GM12878 (cell line): Measurements from ENCODE around the gene L1CAM. TPM values are rescaled to one million over a fixed set of nuclear protein-coding genes. Genes with fewer than 3 reads are reported as not detected.

ENCODE experiments used
- ATAC-seq: fragments of 200-7000 bp; cut with Tn5 transposase; 3 replicates; pipeline ENCODE4 v1.9.1; 2020; ENCODE audit warnings: mild to moderate bottlenecking, moderate library complexity
- BruUV-seq: library from RNA; stranded (reverse); fragments of 400-500 nt; replicated peaks from 2 replicates; lab custom pipeline; 2021; lab: Mats Ljungman, UMichigan
- CTCF ChIA-PET: fragments of 300-600 bp; sonication (Branson Sonifier 250); formaldehyde crosslinking; extraction: SDS; loops from one replicate; lab custom pipeline; 2021; ENCODE audit warnings: inconsistent platforms; lab: Yijun Ruan, JAX
- POLR2A ChIA-PET: fragments of 350-600 bp; formaldehyde crosslinking; extraction: SDS; loops from one replicate; lab custom pipeline; 2021; ENCODE audit warnings: inconsistent platforms; lab: Charles Lee
- RAD21 ChIA-PET: fragments of 300-600 bp; sonication (Branson Sonifier 250); formaldehyde crosslinking; loops from one replicate; lab custom pipeline; 2023; ENCODE audit warnings: antibody characterized with exemption; ENCODE audit not compliant: unreplicated experiment; lab: Charles Lee
- SMC1A ChIA-PET: fragments of 300-600 bp; sonication (Branson Sonifier 250); formaldehyde crosslinking; loops from one replicate; lab custom pipeline; 2023; ENCODE audit not compliant: unreplicated experiment, uncharacterized antibody; lab: Charles Lee
- DNase-seq: peaks from one replicate; pipeline ENCODE4 v3.0.0-alpha.2; 2011; ENCODE audit warnings: low read depth, low spot score
- FAIRE-seq: peaks from 3 replicates; lab custom pipeline; 2011; peaks lifted over from hg19 to GRCh38; lab: Jason Lieb, UNC
- H2AFZ ChIP-seq: 2 replicates; pipeline ENCODE4 v1.6.0; 2011; ENCODE audit warnings: low read depth, low read length, control low read depth; ENCODE audit not compliant: control insufficient read depth
- H3K27ac ChIP-seq: 2 replicates; pipeline ENCODE4 v1.5.1; 2011; ENCODE audit warnings: control low read depth; ENCODE audit not compliant: control insufficient read depth, insufficient read depth
- H3K27me3 ChIP-seq, 2 experiments: replicated peaks in 1 of 2; 2 replicates each; pipeline versions ENCODE4 v1.6.0 to v1.6.1; 2011; ENCODE audit warnings: low read length in 1 of 2; ENCODE audit not compliant: control insufficient read depth in 2 of 2, insufficient read depth in 2 of 2
- H3K36me3 ChIP-seq, 2 experiments: 2 replicates each; pipeline ENCODE4 v1.5.1; 2011; ENCODE audit warnings: low read length in 1 of 2; ENCODE audit not compliant: control insufficient read depth in 2 of 2, insufficient read depth in 2 of 2
- H3K4me1 ChIP-seq: 2 replicates; pipeline ENCODE4 v1.6.1; 2011; ENCODE audit warnings: mild to moderate bottlenecking, low read length, moderate library complexity, mixed read lengths; ENCODE audit not compliant: control insufficient read depth, insufficient read depth
- H3K4me2 ChIP-seq: 2 replicates; pipeline ENCODE4 v1.6.0; 2011; ENCODE audit warnings: control low read depth; ENCODE audit not compliant: control insufficient read depth, insufficient read depth
- H3K4me3 ChIP-seq: fragments of 200-600 bp; sonication (generic); 2 replicates; pipeline ENCODE4 v1.5.1; 2016
- H3K79me2 ChIP-seq: 2 replicates; pipeline ENCODE4 v1.6.0; 2011; ENCODE audit warnings: low read length; ENCODE audit not compliant: control insufficient read depth, insufficient read depth
- H3K9ac ChIP-seq: 2 replicates; pipeline ENCODE4 v1.8.0; 2011; ENCODE audit warnings: low read length, control low read depth, mixed read lengths; ENCODE audit not compliant: control insufficient read depth, insufficient read depth
- H3K9me3 ChIP-seq: replicated peaks from 3 replicates; pipeline ENCODE4 v1.5.1; 2011; ENCODE audit warnings: mild to moderate bottlenecking, low read length; ENCODE audit not compliant: control insufficient read depth, insufficient read depth
- H4K20me1 ChIP-seq: 2 replicates; pipeline ENCODE4 v1.6.0; 2011; ENCODE audit not compliant: control insufficient read depth, insufficient read depth
- BACH1 ChIP-seq: fragments of 450-650 bp; IDR thresholded peaks from 2 replicates; pipeline ENCODE4 v1.6.1; 2017; ENCODE audit warnings: mild to moderate bottlenecking, borderline replicate concordance
- CHD4 ChIP-seq: fragments of 200-600 bp; sonication (generic); IDR thresholded peaks from 2 replicates; pipeline ENCODE4 v1.6.1; 2016; ENCODE audit warnings: mild to moderate bottlenecking
- EED ChIP-seq: sonication (generic); IDR thresholded peaks from 2 replicates; pipeline ENCODE4 v1.6.1; 2016; ENCODE audit warnings: antibody characterized with exemption, low read depth
- GABPA ChIP-seq: IDR thresholded peaks from 2 replicates; pipeline ENCODE4 v1.6.1; 2014; ENCODE audit warnings: antibody characterized with exemption, low read depth, mild to moderate bottlenecking, inconsistent platforms
- HDAC6 ChIP-seq: fragments of 200-600 bp; sonication (generic); IDR thresholded peaks from one replicate; pipeline ENCODE4 v1.8.0; 2017; ENCODE audit warnings: antibody characterized with exemption; ENCODE audit not compliant: unreplicated experiment
- IRF4 ChIP-seq: IDR thresholded peaks from 2 replicates; pipeline ENCODE4 v1.6.1; 2011; ENCODE audit warnings: low read depth, low read length
- KDM1A ChIP-seq: fragments of 200-600 bp; sonication (generic); IDR thresholded peaks from 2 replicates; pipeline ENCODE4 v1.6.1; 2016; ENCODE audit warnings: borderline replicate concordance
- MAX ChIP-seq: IDR thresholded peaks from 2 replicates; pipeline ENCODE4 v1.6.1; 2012; ENCODE audit warnings: low read depth, low read length, improper control_type of control experiment
- MLLT1 ChIP-seq: fragments of 450-650 bp; IDR thresholded peaks from 2 replicates; pipeline ENCODE4 v1.6.1; 2016; ENCODE audit warnings: mild to moderate bottlenecking
- PAX5 ChIP-seq: IDR thresholded peaks from 2 replicates; pipeline ENCODE4 v1.6.1; 2011; ENCODE audit warnings: low read depth, low read length, borderline replicate concordance
- PAX8 ChIP-seq: fragments of 450-650 bp; IDR thresholded peaks from 2 replicates; pipeline ENCODE4 v1.6.1; 2017; ENCODE audit warnings: mild to moderate bottlenecking, moderate library complexity
- STAT1 ChIP-seq: fragments of 450-650 bp; conservative IDR thresholded peaks from 2 replicates; pipeline ENCODE4 v1.6.1; 2014; ENCODE audit warnings: antibody characterized with exemption, mild to moderate bottlenecking
- ZNF687 ChIP-seq: fragments of 450-650 bp; IDR thresholded peaks from 2 replicates; pipeline ENCODE4 v1.6.1; 2017; ENCODE audit warnings: mild to moderate bottlenecking, moderate library complexity
- WGBS: methylation state at CpG from one replicate; pipeline ENCODE4 v1.1.6; 2016; ENCODE audit warnings: low lambda C conversion rate; ENCODE audit not compliant: insufficient replicate concordance, insufficient coverage; ENCODE audit errors: missing lambda C conversion rate; 5-methylcytosine and 5-hydroxymethylcytosine counted together
- in situ Hi-C: fragments of 300-500 bp; cut with MboI; formaldehyde crosslinking; loops from 9 replicates; pipeline ENCODE4 v1.14.3; 2018; ENCODE audit warnings: mixed read lengths
- intact Hi-C: fragments of 100-400 bp; cut with micrococcal nuclease; formaldehyde crosslinking; loops from one replicate; pipeline ENCODE4 v1.14.2; 2022; ENCODE audit not compliant: unreplicated experiment
- polyA plus RNA-seq, 11 experiments: library from polyadenylated mRNA; depleted of rRNA in 4 of 11; unstranded in 6 of 11; stranded (reverse) in 5 of 11; fragments of >200 nt; fragmentation: Nextera tagmentation in 4 of 11; fragmentation: Illumina TruSeq in 1 of 11; extraction: Ambion mirVana in 4 of 11; extraction: Trizol in 1 of 11; gene quantifications; 1 replicate in 1 of 11; 2 replicates in 10 of 11; pipeline versions ENCODE4 v1.2.1 to v1.2.3, GENCODE V29; 2011 to 2016; ENCODE audit warnings: inconsistent platforms in 2 of 11, missing spikeins in 2 of 11, low read depth in 1 of 11
- total RNA-seq, 4 experiments: library from RNA; depleted of rRNA in 3 of 4; stranded (reverse); fragments of >200 nt in 3 of 4; fragmentation: Illumina TruSeq in 1 of 4; extraction: Trizol in 1 of 4; gene quantifications; 2 replicates each; pipeline versions ENCODE4 v1.2.1 to v1.2.3, GENCODE V29; 2013 to 2021

Gene L1CAM
- total and polyA plus RNA-seq, 10 of the 15 experiments (the other 5 are each of a cell fraction or from before 2014, with no cell fraction given) = 0.01 to 0.64 (median 0.09) TPM; not detected in 5

GRCh38 chrX:153920546-153920945 lies 34.6 kb upstream of the L1CAM start:
- WGBS = 87% methylated on average over 14 of the region's 14 CpGs
- Histone ChIP-seq H3K4me3 (no peak overlapping the region), H4K20me1 (no peaks in the 10 kb centered on the region), H3K79me2 (peaks cover 27% of the 10 kb centered on the region), H3K9ac (no peak overlapping the region), H3K27me3 (0 out of 4 replicates have a peak, but pooled peaks cover 0 to 1% of the 10 kb centered on the region in 2 experiments), H3K4me1 (peaks cover 9% of the 10 kb centered on the region; the same call in 1 of the 2 replicates), H2AFZ (no peak overlapping the region), H3K27ac (no peak overlapping the region), H3K36me3 (peaks cover 0 to 3% of the 10 kb centered on the region in 2 experiments; a peak in 1 of 4 replicates), H3K9me3 (no peaks in the 10 kb centered on the region), H3K4me2 (no peak overlapping the region)
- in situ Hi-C loops = loop anchor here (10.0 kb wide), 1 partner anchor 64 kb away; no protein-coding TSS in a partner anchor
- no peak for DNase-seq
- no TSS peak for BruUV-seq
- ChIA-PET POLR2A (no interaction called here), CTCF (interaction anchor here (1.8 kb wide), 1 partner anchor 27 kb away, joined by 3 read pairs; no protein-coding TSS in a partner anchor), RAD21 (no interaction called here), SMC1A (no interaction called here)
- intact Hi-C loops = no loop called here
- FAIRE-seq = no peak
- TF ChIP-seq PAX5 = no peak
- no peak for TF ChIP-seq MLLT1
- no peak for TF ChIP-seq STAT1
- TF ChIP-seq MAX = no peak
- ATAC-seq = no peak

GRCh38 chrX:153919281-153919680 lies 33.3 kb upstream of the L1CAM start:
- ChIA-PET RAD21 (no interaction called here), SMC1A (interaction anchor here (0.8 kb wide), 1 partner anchor 121 kb away, joined by 3 read pairs; no protein-coding TSS in a partner anchor), CTCF (no interaction called here), POLR2A (no interaction called here)
- in situ Hi-C loops (no loop called here), intact Hi-C loops (no loop called here)
- FAIRE-seq = no peak
- Histone ChIP-seq H3K4me3 (no peak overlapping the region), H4K20me1 (no peaks in the 10 kb centered on the region), H3K79me2 (peaks cover 15% of the 10 kb centered on the region), H3K27me3 (0 out of 4 replicates have a peak, but pooled peaks cover 0 to 1% of the 10 kb centered on the region in 2 experiments), H2AFZ (no peak overlapping the region), H3K36me3 (peaks cover 0 to 3% of the 10 kb centered on the region in 2 experiments; a peak in 1 of 4 replicates), H3K4me2 (no peak overlapping the region), H3K27ac (no peak overlapping the region), H3K4me1 (peaks cover 7% of the 10 kb centered on the region; the same call in 1 of the 2 replicates), H3K9ac (no peak overlapping the region), H3K9me3 (no peaks in the 10 kb centered on the region)
- BruUV-seq = no TSS peak
- no peak for ATAC-seq
- DNase-seq = no peak
- WGBS = 88% methylated on average over 13 of the region's 13 CpGs
- TF ChIP-seq PAX8 (no peak), EED (no peak), HDAC6 (no peak), KDM1A (no peak), ZNF687 (no peak), IRF4 (no peak), BACH1 (no peak), CHD4 (no peak), PAX5 (no peak), GABPA (no peak)
